Transverse colon (tissue), 4 donors: ENCODE data around the gene LRRC10B.

Source experiments
- CTCF ChIP-seq, 5 experiments: fragments of 200-600 bp in 3 of 5; fragments of 450-650 bp in 2 of 5; sonication (generic) in 3 of 5; IDR thresholded peaks; 1 replicate in 2 of 5; 2 replicates in 3 of 5; pipeline ENCODE4 v1.5.1; 2016 to 2017; ENCODE audit warnings: antibody characterized with exemption in 5 of 5, inconsistent platforms in 3 of 5, mild to moderate bottlenecking in 2 of 5, moderate library complexity in 1 of 5
- EP300 ChIP-seq: sonication (generic); formaldehyde crosslinking; IDR thresholded peaks from one replicate; pipeline ENCODE4 v1.6.1; 2017; ENCODE audit warnings: antibody characterized with exemption, low read depth
- POLR2A ChIP-seq: fragments of 450-650 bp; IDR thresholded peaks from one replicate; pipeline ENCODE4 v1.6.1; 2016; ENCODE audit warnings: antibody characterized with exemption, mild to moderate bottlenecking, moderate library complexity
- POLR2AphosphoS5 ChIP-seq, 3 donors: sonication (generic); formaldehyde crosslinking; IDR thresholded peaks; one replicate each; pipeline ENCODE4 v1.6.1; 2016; ENCODE audit warnings: antibody characterized with exemption in 3 of 3

DNA sequence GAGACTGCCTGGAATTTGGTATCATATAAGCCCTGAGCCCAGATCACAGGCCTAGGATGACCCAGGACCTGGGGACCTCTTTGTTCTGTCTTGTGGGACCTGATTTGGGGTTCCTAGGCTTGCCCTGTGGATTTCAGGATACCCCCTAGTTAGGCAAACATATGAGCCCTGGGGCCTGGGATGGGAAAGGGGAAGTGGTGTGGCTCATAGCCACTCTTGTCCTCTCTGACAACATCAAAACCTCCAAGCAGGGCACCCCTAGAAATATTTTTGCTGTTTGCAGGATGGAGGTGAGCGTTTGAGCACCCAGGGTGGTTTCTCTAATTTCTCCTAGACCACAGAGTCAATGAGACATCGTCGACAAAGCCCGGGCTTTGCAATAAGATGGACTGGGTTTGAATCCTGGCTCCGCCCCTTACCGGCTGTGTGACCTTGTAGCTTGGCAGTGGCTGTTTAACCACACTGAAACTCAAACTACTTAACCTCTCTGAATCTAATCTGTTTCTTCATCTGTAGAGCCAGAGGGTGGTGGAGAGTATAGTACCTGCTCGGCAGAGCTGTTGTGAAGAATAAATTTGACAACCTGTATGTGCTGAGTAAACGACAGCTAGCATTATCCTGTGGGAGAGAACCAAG lies 5.3 kb upstream of the LRRC10B start:
- TF ChIP-seq CTCF (IDR thresholded peaks at IDR 0.05) (no peak), POLR2A (no peak), EP300 (no peak), POLR2AphosphoS5 (IDR thresholded peaks at IDR 0.05) (no peak)
